HG03108 (cell line): ENCODE measurements around the gene S100A13.
"Not testable (repeated sequence)": the region's sequence is repeated elsewhere in the genome, so short reads cannot be mapped to it uniquely, and the experiment has no call there.

Source experiments
- ATAC-seq: cut with Tn5 transposase; IDR thresholded peaks from one replicate; pipeline ENCODE4 v1.9.1; 2021; ENCODE audit warnings: moderate library complexity; ENCODE audit not compliant: unreplicated experiment

Gene S100A13

GRCh38 chr1:153648000-153648643, 20.8 kb upstream of the S100A13 start:
- no peak for ATAC-seq

- no peak for ATAC-seq
Observed at GRCh38 chr1:153647346-153647714, 20.0 kb upstream of the S100A13 start.

- ATAC-seq = no peak
Observed at GRCh38 chr1:153646672-153647345, 19.5 kb upstream of the S100A13 start.

GRCh38 chr1:153643816-153644215, 16.5 kb upstream of the S100A13 start:
- ATAC-seq = no peak

GRCh38 chr1:153643100-153643499, 15.8 kb upstream of the S100A13 start:
- no peak for ATAC-seq

GRCh38 chr1:153642161-153642560, 14.9 kb upstream of the S100A13 start:
- ATAC-seq = no peak

- ATAC-seq = no peak
Observed at GRCh38 chr1:153640861-153641260, 13.6 kb upstream of the S100A13 start.

GRCh38 chr1:153640213-153640612, 12.9 kb upstream of the S100A13 start:
- not testable (repeated sequence) for ATAC-seq

- ATAC-seq = no peak
Observed at GRCh38 chr1:153639280-153639679, 12.0 kb upstream of the S100A13 start.

- no peak for ATAC-seq
Observed at GRCh38 chr1:153638261-153638660, 11.0 kb upstream of the S100A13 start.

- no peak for ATAC-seq
Observed at GRCh38 chr1:153636312-153636711, 9.0 kb upstream of the S100A13 start.

- no peak for ATAC-seq
Observed at GRCh38 chr1:153635872-153636271, 8.6 kb upstream of the S100A13 start.

- ATAC-seq = peak; percentile 95
Observed at GRCh38 chr1:153633754-153634665, 6.7 kb upstream of the S100A13 start, which contains the start of gene CHTOP. Gene CHTOP, plus strand, starts transcription at chr1:153634066. Its CDS starts 2,523 bp downstream, at chr1:153636589.

- no peak for ATAC-seq
Observed at GRCh38 chr1:153633161-153633753, 6.0 kb upstream of the S100A13 start.

- ATAC-seq = no peak
Observed at GRCh38 chr1:153631047-153632022, 4.0 kb upstream of the S100A13 start.

GRCh38 chr1:153630384-153630783, 3.1 kb upstream of the S100A13 start:
- no peak for ATAC-seq

GRCh38 chr1:153629971-153630370, 2.7 kb upstream of the S100A13 start:
- no peak for ATAC-seq

GRCh38 chr1:153629343-153629665, 2.0 kb upstream of the S100A13 start:
- ATAC-seq = no peak

GRCh38 chr1:153628638-153629342, 1.5 kb upstream of the S100A13 start:
- no peak for ATAC-seq
